Stimulated activated CD4-positive, alpha-beta T cell treated with anti-CD3 and anti-CD28 coated beads, Interleukin-12 subunit alpha, Interleukin-12 subunit beta, amount 100 ng/mL, for 4 hours (primary cell): ENCODE measurements around the gene CDS2.
"Not testable (repeated sequence)": the region's sequence is repeated elsewhere in the genome, so short reads cannot be mapped to it uniquely, and the experiment has no call there.

Source experiments
- DNase-seq: peaks from one replicate; pipeline ENCODE4 v3.0.0-alpha.2; 2020

Gene CDS2

GRCh38 chr20:5126512-5127203 lies at the start of gene CDS2:
CDS2 (plus strand) TSS chr20:5127008; CDS start chr20:5127093, 85 bp downstream.
- peak; percentile 100 for DNase-seq

- no peak for DNase-seq
Observed at GRCh38 chr20:5077761-5078387, 48.9 kb upstream of the CDS2 start.

- DNase-seq = peak; percentile 57
Observed at GRCh38 chr20:5078399-5078958, 48.3 kb upstream of the CDS2 start.

- no peak for DNase-seq
Observed at GRCh38 chr20:5080384-5080877, 46.4 kb upstream of the CDS2 start.

GRCh38 chr20:5085380-5085779 lies 41.4 kb upstream of the CDS2 start:
- DNase-seq = no peak

- DNase-seq = no peak
Observed at GRCh38 chr20:5088688-5089087, 38.1 kb upstream of the CDS2 start.

- DNase-seq = no peak
Observed at GRCh38 chr20:5090191-5090590, 36.6 kb upstream of the CDS2 start.

- no peak for DNase-seq
Observed at GRCh38 chr20:5091902-5092301, 34.9 kb upstream of the CDS2 start.

- no peak for DNase-seq
Observed at GRCh38 chr20:5092765-5093339, 34.0 kb upstream of the CDS2 start.

GRCh38 chr20:5095454-5095853 lies 31.4 kb upstream of the CDS2 start:
- DNase-seq = no peak

GRCh38 chr20:5095931-5096330 lies 30.9 kb upstream of the CDS2 start:
- no peak for DNase-seq

GRCh38 chr20:5096463-5096862 lies 30.3 kb upstream of the CDS2 start:
- no peak for DNase-seq

- not testable (repeated sequence) for DNase-seq
Observed at GRCh38 chr20:5099009-5099408, 27.8 kb upstream of the CDS2 start.

- not testable (repeated sequence) for DNase-seq
Observed at GRCh38 chr20:5099909-5100308, 26.9 kb upstream of the CDS2 start.

GRCh38 chr20:5100684-5101347 lies 26.0 kb upstream of the CDS2 start:
- peak; percentile 76 for DNase-seq

- DNase-seq = no peak
Observed at GRCh38 chr20:5104479-5104878, 22.3 kb upstream of the CDS2 start.

- DNase-seq = no peak
Observed at GRCh38 chr20:5109276-5109675, 17.5 kb upstream of the CDS2 start.

- no peak for DNase-seq
Observed at GRCh38 chr20:5113615-5113986, 13.2 kb upstream of the CDS2 start.

GRCh38 chr20:5114403-5114802 lies 12.4 kb upstream of the CDS2 start:
- no peak for DNase-seq

- DNase-seq = no peak
Observed at GRCh38 chr20:5116875-5117274, 9.9 kb upstream of the CDS2 start.

- DNase-seq = no peak
Observed at GRCh38 chr20:5118220-5119142, 8.3 kb upstream of the CDS2 start.

- DNase-seq = no peak
Observed at GRCh38 chr20:5119143-5119434, 7.7 kb upstream of the CDS2 start.
